Central memory CD8-positive, alpha-beta T cell (primary cell): ENCODE measurements around the gene MFSD11.
"Not testable (repeated sequence)": the region's sequence is repeated elsewhere in the genome, so short reads cannot be mapped to it uniquely, and the experiment has no call there.

Experiments
- ATAC-seq: fragments of 150-1000 bp; cut with Tn5 transposase; replicated peaks from 2 replicates; pipeline ENCODE4 v1.10.0; 2022; ENCODE audit warnings: mild to moderate bottlenecking, moderate FRiP score, moderate number of reproducible peaks; ENCODE audit not compliant: poor library complexity, severe bottlenecking; ENCODE audit errors: extremely low read depth
- DNase-seq, 2 donors: peaks; one replicate each; pipeline ENCODE4 v3.0.0; 2021; ENCODE audit warnings: low spot score in 2 of 2
- H3K27ac Mint-ChIP-seq: one replicate; pipeline ENCODE4 v1.8.0; 2022; ENCODE audit warnings: low read depth, mild to moderate bottlenecking, moderate library complexity, mixed read lengths
- H3K27me3 Mint-ChIP-seq: one replicate; pipeline ENCODE4 v1.8.0; 2022; ENCODE audit warnings: mixed read lengths
- H3K36me3 Mint-ChIP-seq: one replicate; pipeline ENCODE4 v1.8.0; 2022; ENCODE audit warnings: mild to moderate bottlenecking, moderate library complexity, mixed read lengths; ENCODE audit not compliant: insufficient read depth
- H3K4me1 Mint-ChIP-seq: one replicate; pipeline ENCODE4 v1.8.0; 2022; ENCODE audit warnings: mixed read lengths
- H3K4me3 Mint-ChIP-seq: one replicate; pipeline ENCODE4 v1.8.0; 2022; ENCODE audit warnings: mild to moderate bottlenecking, moderate library complexity, mixed read lengths
- H3K9me3 Mint-ChIP-seq: one replicate; pipeline ENCODE4 v1.8.0; 2022; ENCODE audit warnings: mixed read lengths

MFSD11 gene

GRCh38 chr17:76723812-76724211, 14.1 kb upstream of the MFSD11 start:
- Mint-ChIP-seq H3K27me3 (no peaks in the 10 kb centered on the region), H3K4me3 (peak overlapping the region; percentile 90), H3K4me1 (peaks cover 43% of the 10 kb centered on the region), H3K9me3 (no peaks in the 10 kb centered on the region), H3K36me3 (peaks cover 91% of the 10 kb centered on the region), H3K27ac (peak overlapping the region; percentile 99)
- ATAC-seq (no peak), DNase-seq (no peak)

GRCh38 chr17:76725580-76726230, 12.2 kb upstream of the MFSD11 start:
- H3K36me3 Mint-ChIP-seq: peaks cover 85% of the 10 kb centered on the region
- DNase-seq (peak in 1 of 2 donors; percentile 70), ATAC-seq (peak; percentile 35)
- H3K27me3 Mint-ChIP-seq: no peaks in the 10 kb centered on the region
- peaks cover 37% of the 10 kb centered on the region for H3K4me1 Mint-ChIP-seq
- peak overlapping the region; percentile 90 for H3K4me3 Mint-ChIP-seq
- H3K9me3 Mint-ChIP-seq: no peaks in the 10 kb centered on the region
- peak overlapping the region; percentile 99 for H3K27ac Mint-ChIP-seq

GRCh38 chr17:76726231-76726775, 11.6 kb upstream of the MFSD11 start, which contains the start of gene JMJD6:
Gene JMJD6 (minus strand): TSS chr17:76726606. CDS start chr17:76726475, 131 bp downstream.
- peak within 1 kb of the TSS; percentile 90 for H3K4me3 Mint-ChIP-seq
- H3K36me3 Mint-ChIP-seq: peaks cover 82% of the 10 kb centered on the region
- H3K27me3 Mint-ChIP-seq: no peaks in the 10 kb centered on the region
- DNase-seq (no peak), ATAC-seq (peak; percentile 73)
- H3K27ac Mint-ChIP-seq: peak within 1 kb of the TSS; percentile 99
- H3K9me3 Mint-ChIP-seq: no peaks in the 10 kb centered on the region
- H3K4me1 Mint-ChIP-seq: peaks cover 34% of the 10 kb centered on the region

- Mint-ChIP-seq H3K4me3 (peak within 1 kb of the TSS; percentile 90), H3K27ac (peak within 1 kb of the TSS; percentile 99), H3K9me3 (no peaks in the 10 kb centered on the region), H3K36me3 (peaks cover 81% of the 10 kb centered on the region), H3K27me3 (no peaks in the 10 kb centered on the region), H3K4me1 (peaks cover 26% of the 10 kb centered on the region)
- DNase-seq (peak; percentile 84 to 94), ATAC-seq (peak; percentile 73)
These were observed 10.9 kb upstream of the MFSD11 start, which contains the start of gene METTL23 for GRCh38 chr17:76726776-76727718. Gene METTL23 (plus strand): TSS chr17:76726839. CDS start chr17:76729711, 2,872 bp downstream.

GRCh38 chr17:76727745-76728456, 10.0 kb upstream of the MFSD11 start:
- H3K9me3 Mint-ChIP-seq: no peaks in the 10 kb centered on the region
- H3K4me3 Mint-ChIP-seq: peak overlapping the region; percentile 90
- no peak for ATAC-seq
- peaks cover 80% of the 10 kb centered on the region for H3K36me3 Mint-ChIP-seq
- H3K27ac Mint-ChIP-seq: peak overlapping the region; percentile 99
- peaks cover 23% of the 10 kb centered on the region for H3K4me1 Mint-ChIP-seq
- DNase-seq: no peak
- no peaks in the 10 kb centered on the region for H3K27me3 Mint-ChIP-seq

GRCh38 chr17:76731800-76732733, 5.9 kb upstream of the MFSD11 start:
- not testable (repeated sequence) for H3K9me3 Mint-ChIP-seq, ATAC-seq, DNase-seq, H3K27ac Mint-ChIP-seq, H3K27me3 Mint-ChIP-seq, H3K4me3 Mint-ChIP-seq
- H3K36me3 Mint-ChIP-seq: peaks cover 78% of the 10 kb centered on the region
- H3K4me1 Mint-ChIP-seq: peaks cover 43% of the 10 kb centered on the region

GRCh38 chr17:76732734-76733617, 4.9 kb upstream of the MFSD11 start:
- H3K9me3 Mint-ChIP-seq: no peaks in the 10 kb centered on the region
- H3K36me3 Mint-ChIP-seq: peaks cover 78% of the 10 kb centered on the region
- peak overlapping the region; percentile 95 for H3K4me3 Mint-ChIP-seq
- peaks cover 36% of the 10 kb centered on the region for H3K4me1 Mint-ChIP-seq
- ATAC-seq: no peak
- H3K27ac Mint-ChIP-seq: peak overlapping the region; percentile 99
- DNase-seq: no peak
- H3K27me3 Mint-ChIP-seq: no peaks in the 10 kb centered on the region

- Mint-ChIP-seq H3K4me1 (peaks cover 41% of the 10 kb centered on the region), H3K27ac (peak overlapping the region; percentile 99), H3K36me3 (peaks cover 83% of the 10 kb centered on the region)
These were observed 4.3 kb upstream of the MFSD11 start for GRCh38 chr17:76733618-76733957.

GRCh38 chr17:76734080-76734840, 3.7 kb upstream of the MFSD11 start:
- DNase-seq: no peak
- H3K36me3 Mint-ChIP-seq: peaks cover 84% of the 10 kb centered on the region
- peak overlapping the region; percentile 95 for H3K4me3 Mint-ChIP-seq

More at GRCh38 chr17:76733618-76733957, 4.3 kb upstream of the MFSD11 start:
- Mint-ChIP-seq H3K9me3 (no peaks in the 10 kb centered on the region), H3K27me3 (no peaks in the 10 kb centered on the region), H3K4me3 (peak overlapping the region; percentile 95)
- DNase-seq (no peak), ATAC-seq (no peak)

GRCh38 chr17:76735006-76735405, 2.9 kb upstream of the MFSD11 start:
- Mint-ChIP-seq H3K4me1 (peaks cover 47% of the 10 kb centered on the region), H3K27ac (peak overlapping the region; percentile 99), H3K4me3 (peak overlapping the region; percentile 95), H3K9me3 (no peaks in the 10 kb centered on the region), H3K36me3 (peaks cover 77% of the 10 kb centered on the region), H3K27me3 (no peaks in the 10 kb centered on the region)
- ATAC-seq (no peak), DNase-seq (no peak)

More at GRCh38 chr17:76734080-76734840, 3.7 kb upstream of the MFSD11 start:
- no peak for ATAC-seq
- Mint-ChIP-seq H3K27ac (peak overlapping the region; percentile 99), H3K9me3 (no peaks in the 10 kb centered on the region), H3K4me1 (peaks cover 47% of the 10 kb centered on the region), H3K27me3 (no peaks in the 10 kb centered on the region)
